ENCODE results near the gene EFR3B.

- TF ChIP-seq POLR2AphosphoS5 (IDR thresholded peaks at IDR 0.05; ENCODE audit: insufficient read depth in 1 of 2, low read depth in 1 of 2), result no peak
- TF ChIP-seq CTCF (IDR thresholded peaks at IDR 0.05), result no peak
- TF ChIP-seq POLR2A (IDR thresholded peaks at IDR 0.05), result no peak
These were observed 56.2 kb downstream of the EFR3B start for GRCh38 chr2:25098056-25098455.
